OCI-LY3 (cell line): ENCODE measurements around the gene CCT4.

Source experiments
- EZH2phosphoT487 ChIP-seq: fragments of 200-600 bp; shearing (Covaris generic); IDR thresholded peaks from 2 replicates; pipeline ENCODE4 v1.6.1; 2018; ENCODE audit warnings: antibody characterized with exemption, mixed run types, low read depth
- TF ChIP-seq, protein P1 (sequence below): fragments of 200-600, 300-600 bp; sonication (generic); IDR thresholded peaks from 2 replicates; pipeline ENCODE4 v1.5.1; 2014; ENCODE audit warnings: antibody characterized with exemption, low read length, low read depth

DNA sequence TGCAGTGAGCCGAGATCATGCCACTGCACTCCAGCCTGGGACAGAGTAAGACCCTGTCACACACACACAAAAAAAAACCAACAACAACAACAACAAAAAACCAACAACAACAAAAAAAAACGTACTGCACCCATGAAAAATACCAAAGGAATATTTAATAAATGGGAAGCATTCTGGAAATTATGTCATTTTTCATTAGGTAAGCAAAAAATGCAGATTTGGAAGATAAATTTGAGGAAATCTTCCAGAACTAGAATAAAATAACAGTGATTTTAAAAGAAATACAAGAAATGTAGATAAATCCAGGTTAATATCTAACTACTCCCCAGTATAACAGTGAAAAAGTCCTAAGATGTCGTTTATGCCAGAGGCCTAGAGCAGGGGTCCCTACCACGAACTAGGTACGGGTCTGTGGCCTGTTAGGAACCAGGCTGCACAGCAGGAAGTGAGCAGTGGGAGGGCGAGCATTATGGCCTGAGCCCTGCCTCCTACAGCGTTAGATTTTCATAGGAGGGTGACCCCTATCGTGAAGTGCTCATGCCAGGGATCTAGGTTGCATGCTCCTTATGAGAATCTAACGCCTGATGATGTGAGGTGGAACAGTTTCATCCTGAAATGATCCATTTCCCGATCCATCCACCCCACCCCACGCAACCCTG is 56.1 kb downstream of the CCT4 start:
- TF ChIP-seq, protein P1, sequence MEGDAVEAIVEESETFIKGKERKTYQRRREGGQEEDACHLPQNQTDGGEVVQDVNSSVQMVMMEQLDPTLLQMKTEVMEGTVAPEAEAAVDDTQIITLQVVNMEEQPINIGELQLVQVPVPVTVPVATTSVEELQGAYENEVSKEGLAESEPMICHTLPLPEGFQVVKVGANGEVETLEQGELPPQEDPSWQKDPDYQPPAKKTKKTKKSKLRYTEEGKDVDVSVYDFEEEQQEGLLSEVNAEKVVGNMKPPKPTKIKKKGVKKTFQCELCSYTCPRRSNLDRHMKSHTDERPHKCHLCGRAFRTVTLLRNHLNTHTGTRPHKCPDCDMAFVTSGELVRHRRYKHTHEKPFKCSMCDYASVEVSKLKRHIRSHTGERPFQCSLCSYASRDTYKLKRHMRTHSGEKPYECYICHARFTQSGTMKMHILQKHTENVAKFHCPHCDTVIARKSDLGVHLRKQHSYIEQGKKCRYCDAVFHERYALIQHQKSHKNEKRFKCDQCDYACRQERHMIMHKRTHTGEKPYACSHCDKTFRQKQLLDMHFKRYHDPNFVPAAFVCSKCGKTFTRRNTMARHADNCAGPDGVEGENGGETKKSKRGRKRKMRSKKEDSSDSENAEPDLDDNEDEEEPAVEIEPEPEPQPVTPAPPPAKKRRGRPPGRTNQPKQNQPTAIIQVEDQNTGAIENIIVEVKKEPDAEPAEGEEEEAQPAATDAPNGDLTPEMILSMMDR, result no peak
- TF ChIP-seq EZH2phosphoT487, result no peak
